Measurements from ENCODE around the gene ADGRF3.
A peak's percentile ranks its signal among the peaks of the same experiment; 100 is the strongest.

The ADGRF3 gene

DNA sequence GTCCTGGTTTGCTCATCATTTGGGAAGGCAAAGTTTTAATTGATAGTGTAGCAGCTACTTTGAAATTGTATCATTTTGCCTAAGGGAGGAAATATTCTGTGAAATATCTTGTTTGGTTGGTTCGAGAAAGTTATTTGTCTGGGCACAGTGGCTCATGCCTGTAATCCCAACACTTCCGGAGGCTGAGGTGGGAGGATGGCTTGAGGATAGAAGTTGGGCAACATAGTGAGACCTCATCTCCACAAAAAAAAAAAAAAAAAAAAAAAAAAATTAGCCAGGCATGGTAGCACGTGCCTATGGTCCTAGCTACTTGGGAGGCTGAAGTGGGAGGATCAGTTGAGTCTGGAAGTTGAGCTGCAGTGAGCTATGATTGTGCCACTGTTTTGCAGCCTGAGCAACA lies 3.1 kb upstream of the ADGRF3 start:
- DNase-seq (ENCODE audit: low read depth): no peak
- no peak overlapping the region for H3K4me3 ChIP-seq (ENCODE audit: low read depth, low read length)
- TF ChIP-seq, protein P1, sequence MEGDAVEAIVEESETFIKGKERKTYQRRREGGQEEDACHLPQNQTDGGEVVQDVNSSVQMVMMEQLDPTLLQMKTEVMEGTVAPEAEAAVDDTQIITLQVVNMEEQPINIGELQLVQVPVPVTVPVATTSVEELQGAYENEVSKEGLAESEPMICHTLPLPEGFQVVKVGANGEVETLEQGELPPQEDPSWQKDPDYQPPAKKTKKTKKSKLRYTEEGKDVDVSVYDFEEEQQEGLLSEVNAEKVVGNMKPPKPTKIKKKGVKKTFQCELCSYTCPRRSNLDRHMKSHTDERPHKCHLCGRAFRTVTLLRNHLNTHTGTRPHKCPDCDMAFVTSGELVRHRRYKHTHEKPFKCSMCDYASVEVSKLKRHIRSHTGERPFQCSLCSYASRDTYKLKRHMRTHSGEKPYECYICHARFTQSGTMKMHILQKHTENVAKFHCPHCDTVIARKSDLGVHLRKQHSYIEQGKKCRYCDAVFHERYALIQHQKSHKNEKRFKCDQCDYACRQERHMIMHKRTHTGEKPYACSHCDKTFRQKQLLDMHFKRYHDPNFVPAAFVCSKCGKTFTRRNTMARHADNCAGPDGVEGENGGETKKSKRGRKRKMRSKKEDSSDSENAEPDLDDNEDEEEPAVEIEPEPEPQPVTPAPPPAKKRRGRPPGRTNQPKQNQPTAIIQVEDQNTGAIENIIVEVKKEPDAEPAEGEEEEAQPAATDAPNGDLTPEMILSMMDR (IDR thresholded peaks at IDR 0.05; ENCODE audit: insufficient read depth, low read depth, low read length, missing control alignments): no peak

DNA sequence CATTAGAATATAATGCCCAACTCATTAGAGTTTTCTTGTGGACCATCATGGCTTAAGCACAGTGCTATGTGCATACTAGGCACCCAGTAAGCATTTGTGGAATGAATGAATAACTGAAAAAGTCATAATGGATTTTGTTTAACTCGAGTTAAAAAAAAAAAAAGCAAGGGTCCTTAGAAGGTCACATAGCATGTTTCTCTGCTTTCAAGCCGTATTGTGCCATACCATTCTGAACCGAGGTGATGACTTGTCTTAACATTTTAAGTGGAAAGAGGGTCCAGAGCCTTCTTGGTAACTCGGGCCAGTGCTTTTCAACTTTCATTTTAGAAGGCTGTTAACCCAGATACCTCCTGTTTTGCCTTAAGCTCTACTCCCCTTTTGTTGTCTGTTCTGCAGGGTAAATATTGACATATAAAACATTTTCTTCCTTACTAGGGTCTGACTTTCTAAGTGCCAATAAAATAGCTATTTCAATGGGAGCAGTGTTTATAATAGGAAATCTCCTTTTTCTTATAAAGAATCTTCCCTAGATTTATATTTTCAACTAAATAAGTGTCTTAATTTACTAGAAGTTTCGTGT lies 787 bp upstream of the ADGRF3 start:
- TF ChIP-seq, protein P1 (IDR thresholded peaks at IDR 0.05; ENCODE audit: insufficient read depth, low read depth, low read length, missing control alignments): no peak
- H3K4me3 ChIP-seq (ENCODE audit: low read depth, low read length): peak overlapping the region; percentile 63
- peak; percentile 11 for DNase-seq (ENCODE audit: low read depth)

DNA sequence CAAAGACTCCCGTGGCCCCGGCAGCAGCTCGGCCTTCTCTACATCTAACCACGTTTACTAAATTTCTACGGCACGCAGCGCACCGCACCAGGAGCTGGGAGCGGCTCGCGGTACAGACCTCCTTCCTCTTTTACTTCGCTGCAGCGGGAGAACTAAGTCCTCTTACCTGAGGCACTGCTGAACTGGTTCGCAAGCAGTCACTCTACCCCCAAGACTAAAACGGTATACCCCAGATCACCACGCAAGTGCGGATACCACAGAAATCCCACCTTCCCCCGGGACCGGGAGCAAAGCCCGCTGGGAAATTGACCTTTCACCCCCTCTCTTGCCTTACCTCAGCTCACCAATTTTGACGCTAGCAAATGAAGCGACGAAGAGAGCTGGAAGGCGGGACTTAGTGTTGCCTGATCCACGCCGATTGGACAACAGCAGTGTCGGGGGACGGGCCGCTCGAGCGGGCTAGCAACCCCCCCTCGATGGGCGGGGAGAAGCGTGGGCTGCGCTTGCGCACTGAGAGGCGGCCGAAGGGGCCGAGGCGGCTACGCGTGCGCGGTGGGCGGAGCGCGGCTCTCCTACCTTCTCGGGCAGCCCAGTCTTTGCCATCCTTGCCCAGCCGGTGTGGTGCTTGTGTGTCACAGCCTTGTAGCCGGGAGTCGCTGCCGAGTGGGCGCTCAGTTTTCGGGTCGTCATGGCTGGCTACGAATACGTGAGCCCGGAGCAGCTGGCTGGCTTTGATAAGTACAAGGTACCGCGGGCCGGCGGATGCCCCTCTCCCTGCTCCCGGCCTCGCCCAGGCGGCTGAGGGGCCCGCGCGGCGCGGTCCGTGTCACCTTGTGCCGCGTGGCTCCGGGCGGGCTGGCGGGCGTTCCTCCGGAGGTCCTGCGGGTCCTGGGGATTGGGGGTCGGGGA lies 790 bp downstream of the ADGRF3 start, which contains the start of gene SELENOI:
SELENOI (plus strand) TSS at position 599 of the 909 bp plus-strand sequence; CDS start at position 689, 90 bp downstream.
- DNase-seq (ENCODE audit: low read depth): peak; percentile 99
- TF ChIP-seq, protein P1 (IDR thresholded peaks at IDR 0.05; ENCODE audit: insufficient read depth, low read depth, low read length, missing control alignments): no peak
- peak within 1 kb of the TSS; percentile 63 for H3K4me3 ChIP-seq (ENCODE audit: low read depth, low read length)

DNA sequence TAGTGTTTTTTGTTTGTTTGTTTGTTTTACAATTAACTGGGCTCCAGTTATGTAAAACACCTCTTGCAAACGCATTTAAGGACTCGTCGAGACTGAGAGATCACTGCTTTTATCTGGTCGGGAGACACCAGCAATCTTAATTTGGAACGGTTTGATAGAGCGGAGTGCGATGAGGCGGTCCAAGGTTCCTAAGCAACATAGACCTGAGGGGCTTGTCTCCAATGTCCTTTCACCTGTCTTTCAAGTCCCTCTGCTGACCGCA lies 1.4 kb downstream of the ADGRF3 start:
- TF ChIP-seq, protein P1 (IDR thresholded peaks at IDR 0.05; ENCODE audit: insufficient read depth, low read depth, low read length, missing control alignments): no peak
- DNase-seq (ENCODE audit: low read depth): no peak
- peak overlapping the region; percentile 63 for H3K4me3 ChIP-seq (ENCODE audit: low read depth, low read length)

DNA sequence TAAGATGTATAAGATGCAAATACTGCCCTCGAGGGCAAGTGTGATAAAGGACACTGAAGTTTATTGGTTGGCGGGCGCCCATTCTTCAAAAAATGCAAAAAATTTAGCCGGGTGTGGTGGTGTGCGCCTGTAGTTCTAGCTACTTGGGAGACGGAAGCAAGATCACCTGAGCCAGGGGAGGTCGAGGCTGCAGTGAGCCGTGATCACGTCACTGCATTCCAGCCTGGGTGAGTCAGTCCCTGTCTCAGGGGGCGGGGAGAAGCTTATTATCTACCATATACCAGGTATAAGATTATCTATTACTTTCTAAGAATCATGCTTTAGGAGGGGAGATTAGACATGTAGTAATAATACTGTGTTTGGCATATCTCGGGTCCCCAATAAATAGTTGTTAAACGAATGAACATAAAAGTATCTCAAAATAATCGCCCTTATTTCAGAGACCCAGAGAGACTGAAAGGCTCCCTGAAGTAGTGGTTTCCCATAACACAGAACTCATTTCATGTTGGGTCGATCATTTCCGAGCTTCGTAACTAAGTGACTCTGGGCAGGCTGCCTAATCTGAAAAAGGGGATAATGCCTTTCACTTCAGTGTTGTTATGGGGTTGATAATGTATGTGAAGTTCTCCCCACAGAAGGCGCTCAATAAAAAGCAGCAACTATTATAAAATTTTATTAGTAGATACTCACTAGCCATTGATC lies 1.9 kb downstream of the ADGRF3 start:
- TF ChIP-seq, protein P1 (IDR thresholded peaks at IDR 0.05; ENCODE audit: insufficient read depth, low read depth, low read length, missing control alignments): no peak
- peak; percentile 9 for DNase-seq (ENCODE audit: low read depth)
- H3K4me3 ChIP-seq (ENCODE audit: low read depth, low read length): peak overlapping the region; percentile 63

DNA sequence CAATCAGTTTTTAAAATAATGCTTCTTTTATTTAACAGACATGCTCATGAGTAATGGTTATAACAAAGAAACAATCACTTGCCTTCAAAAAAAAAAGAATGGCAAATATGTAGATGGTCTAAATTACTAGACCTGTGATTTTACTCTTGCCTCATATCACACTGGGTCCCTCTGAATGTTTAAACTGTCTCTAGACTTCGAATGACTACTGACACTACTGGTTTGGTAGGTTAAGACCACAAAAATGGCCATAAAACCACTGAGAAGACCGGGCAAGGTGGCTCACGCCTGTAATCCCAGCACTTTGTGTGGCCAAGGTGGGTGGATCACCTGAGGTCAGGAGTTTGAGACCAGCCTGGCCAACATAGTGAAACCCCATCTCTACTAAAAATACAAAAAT lies 5.8 kb downstream of the ADGRF3 start:
- H3K4me3 ChIP-seq (ENCODE audit: low read depth, low read length): no peak overlapping the region
- TF ChIP-seq, protein P1 (IDR thresholded peaks at IDR 0.05; ENCODE audit: insufficient read depth, low read depth, low read length, missing control alignments): no peak
- DNase-seq (ENCODE audit: low read depth): no peak

Measured in GM12865 (cell line).